HEK293T (cell line): ENCODE measurements around the gene SFTA2.
"Not testable (repeated sequence)": the region's sequence is repeated elsewhere in the genome, so short reads cannot be mapped to it uniquely, and the experiment has no call there.

Experiments
- ARNT ChIP-seq: fragments of 450-650 bp; IDR thresholded peaks from 2 replicates; pipeline ENCODE4 v1.6.1; 2017; ENCODE audit warnings: mild to moderate bottlenecking
- CTBP1 ChIP-seq: fragments of 450-650 bp; IDR thresholded peaks from 2 replicates; pipeline ENCODE4 v1.6.1; 2016; ENCODE audit warnings: borderline replicate concordance
- FOXM1 ChIP-seq: fragments of 450-650 bp; IDR thresholded peaks from 2 replicates; pipeline ENCODE4 v1.6.1; 2017; ENCODE audit warnings: mild to moderate bottlenecking, borderline replicate concordance
- LEF1 ChIP-seq: fragments of 450-650 bp; IDR thresholded peaks from 2 replicates; pipeline ENCODE4 v1.6.1; 2017; ENCODE audit warnings: mild to moderate bottlenecking, borderline replicate concordance
- SP1 ChIP-seq: fragments of 450-650 bp; IDR thresholded peaks from 2 replicates; pipeline ENCODE4 v1.6.1; 2017
- ZNF384 ChIP-seq: fragments of 450-650 bp; IDR thresholded peaks from 2 replicates; pipeline ENCODE4 v1.6.1; 2016

GRCh38 chr6:30924040-30924627, 7.8 kb downstream of the SFTA2 start:
- TF ChIP-seq CTBP1, ZNF384, SP1, ARNT, LEF1, FOXM1: not testable (repeated sequence)
